Dermis lymphatic vessel endothelial cell (primary cell): ENCODE results near the gene SERF2. TPM values are rescaled to one million over a fixed set of nuclear protein-coding genes. Genes with fewer than 3 reads are reported as not detected.

Experiments used
- total RNA-seq: library from RNA; depleted of rRNA; stranded (reverse); fragments of >200 nt; gene quantifications from 2 replicates; pipeline ENCODE4 v1.2.1, GENCODE V29; 2014

Gene SERF2
- 214 and 359 TPM in 2 replicates for total RNA-seq

GRCh38 chr15:43791993-43792760 is at the start of gene SERF2:
Gene SERF2 (plus strand): TSS chr15:43792320. CDS start chr15:43792377, 57 bp downstream.

GRCh38 chr15:43746245-43746902 is 45.7 kb upstream of the SERF2 start, which contains the start of gene PDIA3:
Gene PDIA3 (plus strand): TSS chr15:43746438. CDS start chr15:43746540, 102 bp downstream.

GRCh38 chr15:43776718-43777266 is 15.3 kb upstream of the SERF2 start, which contains the start of gene ELL3:
Gene ELL3 (minus strand): TSS chr15:43776966. CDS start chr15:43776901, 65 bp downstream.

GRCh38 chr15:43799945-43800285 is 7.8 kb downstream of the SERF2 start, which contains the start of gene SERINC4:
Gene SERINC4 (minus strand): TSS chr15:43800220. CDS start chr15:43799986, 234 bp downstream.

GRCh38 chr15:43800286-43801141 is 8.4 kb downstream of the SERF2 start, which contains the start of gene HYPK:
Gene HYPK (plus strand): TSS chr15:43800599. CDS start chr15:43800623, 24 bp downstream.

GRCh38 chr15:43824302-43825246 is 32.5 kb downstream of the SERF2 start, which contains the start of gene MFAP1:
Gene MFAP1 (minus strand): TSS chr15:43824690. CDS start chr15:43824569, 121 bp downstream.

GRCh38 chr15:43826508-43827341 is 34.6 kb downstream of the SERF2 start, which contains the start of gene WDR76:
Gene WDR76 (plus strand): TSS chr15:43827002. CDS start chr15:43827033, 31 bp downstream.

Other genes with a start within 250 kb of the SERF2 start
- 7.4 and 12.8 TPM in 2 replicates for gene PPIP5K1, start 202.1 kb upstream of the SERF2 start, total RNA-seq
- not detected in 2 replicates for gene CKMT1B, start 198.3 kb upstream of the SERF2 start, total RNA-seq
- gene STRC, start 173.5 kb upstream of the SERF2 start, total RNA-seq, result 0.09 TPM in 1 of 2 replicates, not detected in the other
- gene CATSPER2, start 143.5 kb upstream of the SERF2 start, total RNA-seq, result 0.33 and 0.95 TPM in 2 replicates
- not detected in 2 replicates for gene CKMT1A, start 98.5 kb upstream of the SERF2 start, total RNA-seq
- gene PDIA3, start 45.9 kb upstream of the SERF2 start, total RNA-seq, result 123 and 147 TPM in 2 replicates
- gene ELL3, start 15.4 kb upstream of the SERF2 start, total RNA-seq, result 1.5 TPM in 2 replicates
- 0.11 TPM in 1 of 2 replicates, not detected in the other for gene SERINC4, start 7.9 kb downstream of the SERF2 start, total RNA-seq
- 4.9 and 5.4 TPM in 2 replicates for gene HYPK, start 8.3 kb downstream of the SERF2 start, total RNA-seq
- gene MFAP1, start 32.4 kb downstream of the SERF2 start, total RNA-seq, result 18.3 and 22.8 TPM in 2 replicates
- 3.9 and 4.1 TPM in 2 replicates for gene WDR76, start 34.7 kb downstream of the SERF2 start, total RNA-seq